Calu3 (cell line): ENCODE results near the gene ADA. TPM values are rescaled to one million over a fixed set of nuclear protein-coding genes. Genes with fewer than 3 reads are reported as not detected.

Experiments used
- BruUV-seq: library from RNA; stranded (reverse); fragments of 400-500 nt; replicated peaks from 2 replicates; lab custom pipeline; 2021; lab: Mats Ljungman, UMichigan
- CTCF ChIA-PET: fragments of 300-600 bp; sonication (Branson Sonifier 250); formaldehyde crosslinking; loops from one replicate; lab custom pipeline; 2022; ENCODE audit warnings: antibody characterized with exemption; lab: Charles Lee
- DNase-seq: peaks from one replicate; pipeline ENCODE4 v3.0.0; 2022
- H3K27ac Mint-ChIP-seq: one replicate; pipeline ENCODE4 v1.8.0; 2022; ENCODE audit warnings: mixed read lengths; ENCODE audit not compliant: unreplicated experiment
- H3K27me3 Mint-ChIP-seq: one replicate; pipeline ENCODE4 v1.8.0; 2022; ENCODE audit warnings: mixed read lengths; ENCODE audit not compliant: unreplicated experiment
- H3K36me3 Mint-ChIP-seq: one replicate; pipeline ENCODE4 v1.8.0; 2022; ENCODE audit warnings: mild to moderate bottlenecking, moderate library complexity, mixed read lengths; ENCODE audit not compliant: insufficient read depth, unreplicated experiment
- H3K4me1 Mint-ChIP-seq: one replicate; pipeline ENCODE4 v1.8.0; 2022; ENCODE audit warnings: mild to moderate bottlenecking, low read depth, mixed read lengths; ENCODE audit not compliant: unreplicated experiment
- H3K4me3 Mint-ChIP-seq: one replicate; pipeline ENCODE4 v1.8.0; 2022; ENCODE audit warnings: mild to moderate bottlenecking, low read depth, moderate library complexity, mixed read lengths; ENCODE audit not compliant: unreplicated experiment
- H3K9me3 Mint-ChIP-seq: one replicate; pipeline ENCODE4 v1.8.0; 2022; ENCODE audit warnings: low read depth, mixed read lengths; ENCODE audit not compliant: unreplicated experiment
- intact Hi-C: fragments of 100-400 bp; cut with micrococcal nuclease; formaldehyde crosslinking; loops from one replicate; pipeline ENCODE4 v1.10.0; 2022; ENCODE audit not compliant: unreplicated experiment
- total RNA-seq: library from RNA; stranded (reverse); gene quantifications from 2 replicates; pipeline ENCODE4 v1.2.3, GENCODE V29; 2022
- TF ChIP-seq, protein P1 (sequence below): fragments of 200-600 bp; IDR thresholded peaks from one replicate; pipeline ENCODE4 v1.8.0; 2022; ENCODE audit warnings: antibody characterized with exemption; ENCODE audit not compliant: unreplicated experiment

The ADA gene
- total RNA-seq, 1 experiment from 2014 or later = 7.5 TPM

DNA sequence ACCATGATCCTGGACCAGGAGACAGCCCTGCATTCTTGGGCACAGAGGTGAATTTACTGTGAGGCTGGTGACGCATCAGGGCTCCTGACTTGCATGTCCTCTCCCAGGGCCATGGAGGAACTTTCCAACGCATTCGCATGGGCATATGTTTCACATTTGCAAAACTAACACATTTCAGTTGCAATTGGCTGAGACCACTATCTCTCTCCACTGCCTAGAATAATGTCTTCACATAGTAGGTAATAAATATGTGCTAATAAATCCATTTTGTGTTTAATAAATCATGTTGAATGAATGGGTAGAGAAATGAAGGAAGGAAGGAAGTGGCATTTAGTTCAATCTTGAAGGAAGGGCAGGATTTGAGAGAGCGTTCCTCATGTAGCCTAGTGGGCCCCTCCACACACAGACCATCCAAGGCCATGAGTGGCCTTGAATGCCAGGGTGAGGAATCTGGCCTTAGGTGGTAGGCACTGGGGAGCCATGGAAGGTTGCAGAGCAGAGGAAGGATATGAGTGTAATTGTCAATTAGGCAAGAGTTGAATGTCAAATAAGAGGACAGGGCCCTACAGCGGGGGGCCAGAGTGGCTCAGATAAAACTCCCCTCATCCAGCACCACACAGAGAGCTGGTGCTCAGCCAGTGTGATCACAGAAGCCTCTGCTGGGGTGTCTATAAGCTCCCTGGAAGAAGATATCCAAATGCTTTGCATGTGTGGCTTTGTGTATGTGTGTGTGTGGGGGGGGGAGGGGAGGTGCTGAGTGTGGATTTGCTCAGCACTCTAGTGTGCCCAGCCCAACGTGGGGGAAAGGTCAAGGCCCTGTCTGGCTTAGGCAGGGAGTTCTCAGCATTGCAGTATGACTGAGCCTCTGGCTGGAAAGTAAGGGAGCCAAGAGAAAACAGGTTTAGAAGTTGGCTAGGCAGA, 32.8 kb upstream of the ADA start:
- TF ChIP-seq, protein P1, sequence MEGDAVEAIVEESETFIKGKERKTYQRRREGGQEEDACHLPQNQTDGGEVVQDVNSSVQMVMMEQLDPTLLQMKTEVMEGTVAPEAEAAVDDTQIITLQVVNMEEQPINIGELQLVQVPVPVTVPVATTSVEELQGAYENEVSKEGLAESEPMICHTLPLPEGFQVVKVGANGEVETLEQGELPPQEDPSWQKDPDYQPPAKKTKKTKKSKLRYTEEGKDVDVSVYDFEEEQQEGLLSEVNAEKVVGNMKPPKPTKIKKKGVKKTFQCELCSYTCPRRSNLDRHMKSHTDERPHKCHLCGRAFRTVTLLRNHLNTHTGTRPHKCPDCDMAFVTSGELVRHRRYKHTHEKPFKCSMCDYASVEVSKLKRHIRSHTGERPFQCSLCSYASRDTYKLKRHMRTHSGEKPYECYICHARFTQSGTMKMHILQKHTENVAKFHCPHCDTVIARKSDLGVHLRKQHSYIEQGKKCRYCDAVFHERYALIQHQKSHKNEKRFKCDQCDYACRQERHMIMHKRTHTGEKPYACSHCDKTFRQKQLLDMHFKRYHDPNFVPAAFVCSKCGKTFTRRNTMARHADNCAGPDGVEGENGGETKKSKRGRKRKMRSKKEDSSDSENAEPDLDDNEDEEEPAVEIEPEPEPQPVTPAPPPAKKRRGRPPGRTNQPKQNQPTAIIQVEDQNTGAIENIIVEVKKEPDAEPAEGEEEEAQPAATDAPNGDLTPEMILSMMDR = no peak
- H3K36me3 Mint-ChIP-seq = no peaks in the 10 kb centered on the region
- H3K9me3 Mint-ChIP-seq = no peaks in the 10 kb centered on the region
- H3K27me3 Mint-ChIP-seq = no peaks in the 10 kb centered on the region
- peak overlapping the region; percentile 27 for H3K4me3 Mint-ChIP-seq
- BruUV-seq = no TSS peak
- DNase-seq = no peak
- peaks cover 40% of the 10 kb centered on the region for H3K4me1 Mint-ChIP-seq
- H3K27ac Mint-ChIP-seq = peak overlapping the region; percentile 24
- CTCF ChIA-PET = interaction anchor here (0.6 to 5.4 kb wide), 21 partner anchors 9 to 467 kb away, joined by 3 to 131 read pairs (median 5); partner anchors contain the start of gene CCN5
- intact Hi-C loops = loop anchor here (5.0 kb wide), 1 partner anchor 467 kb away; no protein-coding TSS in a partner anchor

DNA sequence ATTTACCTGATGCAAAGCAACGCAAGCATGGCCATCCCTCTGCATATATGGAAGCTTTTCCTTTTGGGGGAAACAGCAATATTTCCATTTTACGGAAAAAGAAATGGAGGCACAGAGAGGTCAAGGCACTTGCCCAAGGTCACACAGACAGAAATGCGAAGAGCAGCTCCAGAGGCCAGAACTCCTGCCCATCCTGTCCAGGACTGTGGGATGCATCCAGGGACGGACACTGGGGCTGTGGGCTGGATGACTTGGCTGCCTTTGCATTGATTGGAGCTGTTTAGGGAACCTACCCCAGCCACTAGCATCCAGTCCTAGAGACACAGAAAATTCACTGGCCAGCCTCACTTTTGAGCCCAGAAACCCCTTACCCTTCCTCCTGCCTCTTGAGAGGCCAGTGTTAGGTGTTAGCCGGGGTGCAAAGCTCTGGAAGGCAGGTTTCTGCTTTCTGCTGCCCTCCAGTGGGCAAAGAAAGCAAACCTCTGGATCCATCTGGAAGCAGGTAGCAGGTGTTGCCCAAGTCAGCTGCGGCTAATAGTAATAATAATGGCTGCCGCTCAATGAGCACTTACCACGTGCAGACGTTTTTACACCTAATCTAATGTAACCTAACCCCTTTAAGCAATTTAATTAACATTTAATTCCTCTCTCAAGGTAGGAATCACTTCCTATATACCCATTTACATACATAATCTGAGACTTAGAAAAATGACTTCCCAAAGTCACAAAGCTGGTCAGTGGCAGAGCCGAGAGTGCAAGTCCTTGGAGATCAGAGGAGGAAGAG, 32.0 kb upstream of the ADA start:
- peaks cover 36% of the 10 kb centered on the region for H3K4me1 Mint-ChIP-seq
- no TSS peak for BruUV-seq
- no peaks in the 10 kb centered on the region for H3K27me3 Mint-ChIP-seq
- intact Hi-C loops = loop anchor here (5.0 kb wide), 1 partner anchor 466 kb away; no protein-coding TSS in a partner anchor
- H3K4me3 Mint-ChIP-seq = no peak overlapping the region
- CTCF ChIA-PET = interaction anchor here (0.5 to 5.4 kb wide), 20 partner anchors 10 to 466 kb away, joined by 3 to 131 read pairs (median 4); partner anchors contain the start of gene CCN5
- no peak overlapping the region for H3K27ac Mint-ChIP-seq
- no peaks in the 10 kb centered on the region for H3K9me3 Mint-ChIP-seq
- H3K36me3 Mint-ChIP-seq = no peaks in the 10 kb centered on the region
- peak; percentile 90 for DNase-seq
- TF ChIP-seq, protein P1 = peak; percentile 84

DNA sequence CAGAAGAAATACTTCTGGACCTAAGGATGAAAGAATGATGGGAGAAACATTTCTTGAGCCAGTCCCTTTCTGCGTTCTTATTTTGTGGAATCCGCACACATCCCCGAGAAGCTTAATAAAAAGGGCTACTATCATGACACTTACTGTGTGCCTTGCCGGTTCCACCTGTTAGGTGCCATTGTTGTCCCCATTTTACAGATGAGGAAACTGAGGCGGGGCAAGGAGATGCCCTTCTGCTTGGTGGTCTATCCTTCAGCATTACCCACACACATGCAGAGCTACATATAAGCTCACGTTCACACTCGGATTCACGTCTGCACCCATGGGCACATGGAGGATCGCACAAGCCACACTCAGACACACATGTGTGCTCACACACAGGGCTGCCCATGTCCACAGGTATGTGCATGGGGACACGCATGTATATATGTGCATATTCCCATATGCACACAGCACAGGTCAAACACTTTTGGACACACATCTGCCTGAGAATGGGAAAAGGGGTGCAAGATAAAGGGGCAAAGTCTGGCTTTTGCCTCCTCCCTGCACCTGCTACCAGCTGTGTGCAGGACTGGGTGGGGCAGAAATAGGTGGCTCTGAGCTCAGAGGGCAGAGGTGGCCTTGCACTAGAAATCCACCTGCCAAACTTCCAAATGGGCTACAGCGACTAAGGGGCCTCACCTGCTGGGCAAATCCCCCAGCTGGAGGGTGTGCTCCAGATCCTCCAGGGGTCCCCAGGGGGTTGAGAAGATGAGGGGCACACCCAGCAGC, 30.5 kb upstream of the ADA start:
- no peaks in the 10 kb centered on the region for H3K36me3 Mint-ChIP-seq
- no peak for DNase-seq
- peaks cover 23% of the 10 kb centered on the region for H3K4me1 Mint-ChIP-seq
- no peaks in the 10 kb centered on the region for H3K27me3 Mint-ChIP-seq
- CTCF ChIA-PET = interaction anchor here (0.6 to 5.4 kb wide), 6 partner anchors 11 to 65 kb away, joined by 3 to 131 read pairs (median 7); partner anchors contain the start of gene CCN5
- H3K27ac Mint-ChIP-seq = no peak overlapping the region
- no peak overlapping the region for H3K4me3 Mint-ChIP-seq
- BruUV-seq = no TSS peak
- intact Hi-C loops = loop anchor here (5.0 kb wide), 1 partner anchor 465 kb away; no protein-coding TSS in a partner anchor
- no peaks in the 10 kb centered on the region for H3K9me3 Mint-ChIP-seq
- TF ChIP-seq, protein P1 = no peak
